Activated CD8-positive, alpha-beta memory T cell treated with anti-CD3 and anti-CD28 coated beads for 24 hours (primary cell): ENCODE results near the gene TRIP10.
"Not testable (repeated sequence)": the region's sequence is repeated elsewhere in the genome, so short reads cannot be mapped to it uniquely, and the experiment has no call there.

ENCODE experiments used
- DNase-seq: peaks from one replicate; pipeline ENCODE4 v3.0.0-alpha.2; 2020

Gene TRIP10

GRCh38 chr19:6771648-6772027 lies 32.2 kb downstream of the TRIP10 start:
- DNase-seq = not testable (repeated sequence)

GRCh38 chr19:6772028-6772865 lies 32.8 kb downstream of the TRIP10 start, which contains the start of gene VAV1:
VAV1 (plus strand) TSS chr19:6772708; CDS start chr19:6772808, 100 bp downstream.
- peak; percentile 89 for DNase-seq

GRCh38 chr19:6772866-6773322 lies 33.4 kb downstream of the TRIP10 start:
- no peak for DNase-seq

- DNase-seq = peak; percentile 84
These were observed 33.9 kb downstream of the TRIP10 start for GRCh38 chr19:6773323-6773931.

GRCh38 chr19:6774821-6775707 lies 35.6 kb downstream of the TRIP10 start:
- DNase-seq = no peak

GRCh38 chr19:6776045-6776444 lies 36.6 kb downstream of the TRIP10 start:
- not testable (repeated sequence) for DNase-seq

- no peak for DNase-seq
These were observed 37.5 kb downstream of the TRIP10 start for GRCh38 chr19:6776999-6777398.

GRCh38 chr19:6777434-6777833 lies 38.0 kb downstream of the TRIP10 start:
- DNase-seq = no peak

- no peak for DNase-seq
These were observed 38.9 kb downstream of the TRIP10 start for GRCh38 chr19:6778386-6778785.

GRCh38 chr19:6779206-6779605 lies 39.7 kb downstream of the TRIP10 start:
- DNase-seq = no peak

- DNase-seq = no peak
These were observed 47.9 kb downstream of the TRIP10 start for GRCh38 chr19:6787393-6787792.

- no peak for DNase-seq
These were observed 49.4 kb downstream of the TRIP10 start for GRCh38 chr19:6788896-6789295.

- no peak for DNase-seq
These were observed 51.0 kb downstream of the TRIP10 start for GRCh38 chr19:6790194-6791128.

- DNase-seq = no peak
These were observed 51.8 kb downstream of the TRIP10 start for GRCh38 chr19:6791237-6791636.

GRCh38 chr19:6793411-6793810 lies 53.9 kb downstream of the TRIP10 start:
- DNase-seq = no peak

GRCh38 chr19:6793973-6794372 lies 54.5 kb downstream of the TRIP10 start:
- no peak for DNase-seq

GRCh38 chr19:6794686-6795431 lies 55.4 kb downstream of the TRIP10 start:
- no peak for DNase-seq

GRCh38 chr19:6796278-6796677 lies 56.8 kb downstream of the TRIP10 start:
- DNase-seq = no peak

GRCh38 chr19:6797646-6798045 lies 58.2 kb downstream of the TRIP10 start:
- DNase-seq = no peak

- DNase-seq = not testable (repeated sequence)
These were observed 60.8 kb downstream of the TRIP10 start for GRCh38 chr19:6800160-6800790.

GRCh38 chr19:6800991-6801484 lies 61.6 kb downstream of the TRIP10 start:
- no peak for DNase-seq
